Right lobe of liver (tissue), 6 donors: ENCODE data around the gene TFF2. TPM values are rescaled to one million over a fixed set of nuclear protein-coding genes. Genes with fewer than 3 reads are reported as not detected.

Experiments
- ATAC-seq, 4 donors: fragments of 200-7000 bp; cut with Tn5 transposase; one replicate each; pipeline ENCODE4 v1.9.1; 2020; ENCODE audit warnings: mild to moderate bottlenecking in 4 of 4, moderate library complexity in 4 of 4
- DNase-seq, 3 donors: peaks; one replicate each; pipeline ENCODE4 v3.0.0-alpha.2; 2020
- H3K27ac ChIP-seq, 3 donors: fragments of 200-600 bp; one replicate each; pipeline ENCODE4 v1.8.0; 2022
- H3K27me3 ChIP-seq, 2 donors: fragments of 200-600 bp; one replicate each; pipeline ENCODE4 v1.8.0; 2022
- H3K36me3 ChIP-seq, 4 donors: fragments of 200-600 bp; sonication (generic) in 1 of 4; one replicate each; pipeline versions ENCODE4 v1.5.1 to v1.8.0; 2017 to 2022; ENCODE audit warnings: control low read depth in 1 of 4
- H3K4me1 ChIP-seq, 4 donors: fragments of 200-600 bp; sonication (generic) in 1 of 4; one replicate each; pipeline versions ENCODE4 v1.5.1 to v1.8.0; 2017 to 2022; ENCODE audit warnings: control low read depth in 1 of 4
- H3K4me3 ChIP-seq, 3 donors: fragments of 200-600 bp; one replicate each; pipeline ENCODE4 v1.8.0; 2022
- H3K9me3 ChIP-seq, 4 donors: fragments of 200-600 bp; sonication (generic) in 1 of 4; one replicate each; pipeline versions ENCODE4 v1.5.1 to v1.8.0; 2017 to 2022; ENCODE audit warnings: control low read depth in 1 of 4
- CTCF ChIP-seq, 4 donors: fragments of 200-600 bp in 3 of 4; fragments of 450-650 bp in 1 of 4; IDR thresholded peaks; one replicate each; pipeline versions ENCODE4 v1.5.1 to v1.8.0; 2016 to 2022; ENCODE audit warnings: antibody characterized with exemption in 4 of 4, mild to moderate bottlenecking in 2 of 4
- POLR2A ChIP-seq: fragments of 450-650 bp; IDR thresholded peaks from one replicate; pipeline ENCODE4 v1.6.1; 2017; ENCODE audit warnings: antibody characterized with exemption, mild to moderate bottlenecking
- WGBS: methylation state at CpG from one replicate; pipeline ENCODE4 v1.1.6; 2018; ENCODE audit warnings: low coverage, low lambda C conversion rate; ENCODE audit not compliant: insufficient coverage; ENCODE audit errors: missing lambda C conversion rate; 5-methylcytosine and 5-hydroxymethylcytosine counted together
- intact Hi-C, 2 donors: fragments of 100-400 bp; cut with DNase I; formaldehyde crosslinking; loops; one replicate each; pipeline versions ENCODE4 v1.11.2 to v1.14.1; 2022
- total RNA-seq, 6 experiments: library from RNA; depleted of rRNA in 2 of 6; stranded (reverse); fragments of >200 nt in 2 of 6; fragmentation: NEBNext Ultra II Directional in 3 of 6; extraction: Animal tissue kit (Norgen Biotek cat#: 25700) in 3 of 6; gene quantifications; one replicate each; pipeline versions ENCODE4 v1.1.0 to v1.2.4, GENCODE V29; 2016 to 2023
- donor health status: DM: no; HTN: yes; CAD: no.
- donor health status: DM: no; HTN: no; CAD: no.
- donor health status: DM: no; HTN: no; CAD: no.
- donor health status: DM: no; HTN: yes; CAD: no.
- donor health status: DM: no; HTN: yes; CAD: no.

TFF2 gene
- total RNA-seq, 6 experiments from 2014 or later = 0.29 to 0.61 (median 0.49) TPM; not detected in 2

- H3K4me3 ChIP-seq = no peak overlapping the region
- no peaks in the 10 kb centered on the region for H3K4me1 ChIP-seq
- H3K36me3 ChIP-seq = no peaks in the 10 kb centered on the region
- WGBS = 62% methylated on average over 3 of the region's 6 CpGs
- DNase-seq = no peak
- ATAC-seq = no peak
- no peak for TF ChIP-seq CTCF (IDR thresholded peaks at IDR 0.05)
- no peak for TF ChIP-seq POLR2A
- H3K9me3 ChIP-seq = no peaks in the 10 kb centered on the region
- no peak overlapping the region for H3K27ac ChIP-seq
- intact Hi-C loops = no loop called here
- H3K27me3 ChIP-seq = no peaks in the 10 kb centered on the region
These were observed 52.6 kb downstream of the TFF2 start for GRCh38 chr21:42298237-42298636.

GRCh38 chr21:42297377-42297776 is 53.4 kb downstream of the TFF2 start:
- intact Hi-C loops = no loop called here

GRCh38 chr21:42296501-42296900 is 54.3 kb downstream of the TFF2 start:
- no peaks in the 10 kb centered on the region for H3K9me3 ChIP-seq
- no peaks in the 10 kb centered on the region for H3K27me3 ChIP-seq
- 75% methylated on average over 6 of the region's 7 CpGs for WGBS
- no peak overlapping the region for H3K27ac ChIP-seq
- no peak for DNase-seq
- H3K36me3 ChIP-seq = no peaks in the 10 kb centered on the region
- intact Hi-C loops = no loop called here
- ATAC-seq = no peak
- H3K4me1 ChIP-seq = no peaks in the 10 kb centered on the region
- H3K4me3 ChIP-seq = no peak overlapping the region
- TF ChIP-seq CTCF (IDR thresholded peaks at IDR 0.05) = no peak
- TF ChIP-seq POLR2A = no peak

More at GRCh38 chr21:42297377-42297776, 53.4 kb downstream of the TFF2 start:
- H3K27me3 ChIP-seq = no peaks in the 10 kb centered on the region
- 71% methylated on average over 9 of the region's 9 CpGs for WGBS
- H3K4me3 ChIP-seq = no peak overlapping the region
- no peaks in the 10 kb centered on the region for H3K4me1 ChIP-seq
- ATAC-seq (no peak), DNase-seq (no peak)
- no peaks in the 10 kb centered on the region for H3K36me3 ChIP-seq
- H3K9me3 ChIP-seq = no peaks in the 10 kb centered on the region
- TF ChIP-seq POLR2A (no peak), CTCF (IDR thresholded peaks at IDR 0.05) (no peak)
- no peak overlapping the region for H3K27ac ChIP-seq

Other genes starting within 250 kb of the TFF2 start
- 1 to 10 TPM; 3.3 to 9.8 (median 4.8) TPM for gene ABCG1, start 131.9 kb downstream of the TFF2 start, total RNA-seq
- 1 to 10 TPM in 5 of 6 experiments, under 1 TPM in 1; 0.88 to 6.8 (median 2.5) TPM for gene TFF3, start 35.6 kb downstream of the TFF2 start, total RNA-seq
- not detected for gene TFF1, start 15.5 kb upstream of the TFF2 start, total RNA-seq
- under 1 TPM; 0.22 to 0.97 (median 0.71) TPM for gene TMPRSS3, start 45.1 kb upstream of the TFF2 start, total RNA-seq
- under 1 TPM; 0.12 to 0.50 (median 0.15) TPM for gene UBASH3A, start 52.9 kb upstream of the TFF2 start, total RNA-seq
- under 1 TPM in 5 of 6 experiments, not detected in 1; 0.18 to 0.55 (median 0.22) TPM for gene RSPH1, start 145.2 kb upstream of the TFF2 start, total RNA-seq
- gene SLC37A1, start 162.9 kb upstream of the TFF2 start, total RNA-seq = 10 to 100 TPM in 1 of 6 experiments, 1 to 10 TPM in 5; 2.5 to 10.8 (median 6.2) TPM